ENCODE data around the gene TNFAIP8. TPM values are rescaled to one million over a fixed set of nuclear protein-coding genes. Genes with fewer than 3 reads are reported as not detected.

Gene TNFAIP8
- total RNA-seq, 3 donors from 2014 or later (not counting 1 experiment from before 2014, with no cell fraction given) = 47.6 to 87.5 (median 76.3) TPM

GRCh38 chr5:119366540-119366881 is 10.7 kb downstream of the TNFAIP8 start:
- H3K4me3 ChIP-seq (ENCODE audit: low read length) = no peak overlapping the region

GRCh38 chr5:119367502-119368237 is 11.9 kb downstream of the TNFAIP8 start:
- intact Hi-C loops (cut with micrococcal nuclease) = no loop called here
- H3K36me3 ChIP-seq (ENCODE audit: control insufficient read depth, insufficient read depth, low read length) = no peaks in the 10 kb centered on the region
- no peaks in the 10 kb centered on the region for H3K27me3 ChIP-seq (ENCODE audit: control insufficient read depth, insufficient read depth, low read length)
- ATAC-seq (peak; percentile 55 to 71 (median 68)), DNase-seq (peak in 1 of 2 donors; percentile 60)
- peak overlapping the region; percentile 83 for H3K4me3 Mint-ChIP-seq
- H3K4me1 ChIP-seq (ENCODE audit: control insufficient read depth, insufficient read depth, low read length) = peaks cover 39% of the 10 kb centered on the region
- TF ChIP-seq CTCF (IDR thresholded peaks at IDR 0.05) = no peak
- H3K4me3 ChIP-seq (ENCODE audit: low read length) = no peak overlapping the region
- H3K36me3 Mint-ChIP-seq = no peaks in the 10 kb centered on the region
- WGBS (ENCODE audit: insufficient coverage) = 40% methylated on average over 1 of the region's 1 CpG
- no peaks in the 10 kb centered on the region for H3K9me3 ChIP-seq (ENCODE audit: control insufficient read depth, insufficient read depth, low read length)
- H3K27ac Mint-ChIP-seq = peak overlapping the region; percentile 84 to 91
- no peaks in the 10 kb centered on the region for H3K9me3 Mint-ChIP-seq
- no peaks in the 10 kb centered on the region for H3K27me3 Mint-ChIP-seq (ENCODE audit: low read depth in 2 of 2)
- H3K4me1 Mint-ChIP-seq = peaks cover 65 to 71% of the 10 kb centered on the region in 2 donors
- peak overlapping the region; percentile 70 for H3K27ac ChIP-seq (ENCODE audit: low read length)

More at GRCh38 chr5:119366540-119366881, 10.7 kb downstream of the TNFAIP8 start:
- DNase-seq (peak in 1 of 2 donors; percentile 59), ATAC-seq (peak in 2 of 3 donors; percentile 34 to 38)
- intact Hi-C loops (cut with micrococcal nuclease) = no loop called here
- H3K9me3 Mint-ChIP-seq = no peaks in the 10 kb centered on the region
- TF ChIP-seq CTCF (IDR thresholded peaks at IDR 0.05) = no peak
- peak overlapping the region; percentile 84 to 91 for H3K27ac Mint-ChIP-seq
- no peaks in the 10 kb centered on the region for H3K27me3 Mint-ChIP-seq (ENCODE audit: low read depth in 2 of 2)
- H3K27me3 ChIP-seq (ENCODE audit: control insufficient read depth, insufficient read depth, low read length) = no peaks in the 10 kb centered on the region
- peaks cover 48% of the 10 kb centered on the region for H3K4me1 ChIP-seq (ENCODE audit: control insufficient read depth, insufficient read depth, low read length)
- H3K36me3 Mint-ChIP-seq = no peaks in the 10 kb centered on the region
- 66% methylated on average over 2 of the region's 2 CpGs for WGBS (ENCODE audit: insufficient coverage)
- H3K27ac ChIP-seq (ENCODE audit: low read length) = peak overlapping the region; percentile 40
- H3K36me3 ChIP-seq (ENCODE audit: control insufficient read depth, insufficient read depth, low read length) = no peaks in the 10 kb centered on the region
- peaks cover 76 to 82% of the 10 kb centered on the region in 2 donors for H3K4me1 Mint-ChIP-seq
- peak overlapping the region; percentile 15 for H3K4me3 Mint-ChIP-seq
- no peaks in the 10 kb centered on the region for H3K9me3 ChIP-seq (ENCODE audit: control insufficient read depth, insufficient read depth, low read length)

- WGBS (ENCODE audit: insufficient coverage) = 0% methylated on average over 1 of the region's 4 CpGs
- Mint-ChIP-seq H3K27me3 (ENCODE audit: low read depth in 2 of 2) (no peaks in the 10 kb centered on the region), H3K9me3 (no peaks in the 10 kb centered on the region), H3K4me1 (peaks cover 62 to 70% of the 10 kb centered on the region in 2 donors), H3K27ac (peak overlapping the region; percentile 84 to 91), H3K4me3 (peak overlapping the region; percentile 83), H3K36me3 (no peaks in the 10 kb centered on the region)
- Histone ChIP-seq H3K9me3 (ENCODE audit: control insufficient read depth, insufficient read depth, low read length) (no peaks in the 10 kb centered on the region), H3K4me1 (ENCODE audit: control insufficient read depth, insufficient read depth, low read length) (peaks cover 33% of the 10 kb centered on the region), H3K27ac (ENCODE audit: low read length) (peak overlapping the region; percentile 70), H3K36me3 (ENCODE audit: control insufficient read depth, insufficient read depth, low read length) (no peaks in the 10 kb centered on the region), H3K4me3 (ENCODE audit: low read length) (no peak overlapping the region), H3K27me3 (ENCODE audit: control insufficient read depth, insufficient read depth, low read length) (no peaks in the 10 kb centered on the region)
- ATAC-seq (peak; percentile 37 to 60 (median 52)), DNase-seq (peak in 1 of 2 donors; percentile 68)
- intact Hi-C loops (cut with micrococcal nuclease) = no loop called here
- TF ChIP-seq CTCF (IDR thresholded peaks at IDR 0.05) = no peak
Measured at GRCh38 chr5:119368238-119368630, 12.4 kb downstream of the TNFAIP8 start.

Data from natural killer cell (primary cell).